ENCODE data around the gene TAC4.
A peak's percentile ranks its signal among the peaks of the same experiment; 100 is the strongest.

TAC4 gene

DNA sequence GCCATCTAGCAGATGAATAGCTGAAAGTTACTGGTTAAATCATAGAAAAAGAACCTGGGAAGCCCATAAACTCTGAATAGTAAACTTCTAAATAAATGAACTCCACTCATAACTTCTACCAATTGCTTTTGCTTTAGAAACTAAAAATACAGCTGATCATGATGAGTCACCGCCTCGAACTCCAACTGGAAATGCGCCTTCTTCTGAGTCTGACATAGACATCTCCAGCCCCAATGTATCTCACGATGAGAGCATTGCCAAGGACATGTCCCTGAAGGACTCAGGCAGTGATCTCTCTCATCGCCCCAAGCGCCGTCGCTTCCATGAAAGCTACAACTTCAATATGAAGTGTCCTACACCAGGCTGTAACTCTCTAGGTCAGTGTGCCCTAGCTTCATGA is 49.7 kb downstream of the TAC4 start:
- DNase-seq: no peak

DNA sequence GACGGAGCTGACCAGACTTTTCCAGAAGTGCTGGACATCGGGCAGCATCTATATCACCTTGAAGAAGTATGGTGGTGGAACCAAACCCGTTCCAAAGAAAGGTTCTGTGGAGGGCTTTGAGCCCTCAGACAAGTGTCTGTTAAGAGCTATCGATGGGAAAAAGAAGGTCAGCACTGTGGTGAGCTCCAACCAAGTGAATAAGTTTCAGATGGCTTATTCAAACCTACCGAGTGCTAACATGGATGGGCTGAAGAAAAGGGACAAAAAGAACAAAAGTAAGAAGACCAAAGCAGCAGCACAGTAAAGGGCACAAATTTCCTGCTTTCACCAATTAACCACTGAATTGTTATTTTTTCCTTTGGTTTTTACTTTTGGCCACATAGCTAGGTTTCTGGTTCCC is 52.5 kb downstream of the TAC4 start:
- DNase-seq: no peak

DNA sequence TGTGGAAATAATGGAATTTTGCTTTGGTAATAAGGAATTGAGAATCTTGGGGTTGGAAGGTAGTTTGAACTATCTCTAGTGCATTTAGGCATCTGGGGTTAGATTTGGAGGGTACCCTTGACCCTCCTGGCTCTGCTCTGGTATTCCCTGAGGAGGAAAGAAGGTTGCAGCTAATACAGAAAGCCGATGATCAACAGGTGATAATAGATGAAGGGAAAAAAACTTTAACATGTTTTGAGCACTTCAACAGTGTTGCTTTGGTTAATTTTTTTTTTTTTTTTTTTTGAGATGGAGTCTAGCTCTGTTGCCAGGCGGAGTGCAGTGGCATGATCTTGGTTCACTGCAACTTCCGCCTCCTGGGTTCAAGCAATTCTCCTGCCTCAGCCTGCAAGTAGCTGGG is 54.6 kb downstream of the TAC4 start:
- DNase-seq: no peak

DNA sequence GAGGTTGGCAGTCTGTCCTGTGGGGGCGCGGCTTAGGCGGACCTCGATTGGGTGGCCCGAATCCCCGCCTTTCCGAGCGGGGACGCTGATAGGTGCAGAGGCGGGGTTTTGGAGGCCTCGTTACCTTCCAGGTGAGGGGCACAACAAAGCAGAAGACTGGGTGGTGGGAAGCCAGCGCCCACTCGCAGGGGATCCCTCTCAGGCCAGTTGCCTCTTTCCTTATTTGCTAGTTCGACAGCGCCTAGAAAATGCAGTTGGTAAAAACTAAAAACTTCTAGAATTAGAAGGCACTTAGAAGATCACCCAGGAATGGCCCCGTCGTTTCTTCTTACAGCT is 58.7 kb downstream of the TAC4 start:
- no peak for DNase-seq

DNA sequence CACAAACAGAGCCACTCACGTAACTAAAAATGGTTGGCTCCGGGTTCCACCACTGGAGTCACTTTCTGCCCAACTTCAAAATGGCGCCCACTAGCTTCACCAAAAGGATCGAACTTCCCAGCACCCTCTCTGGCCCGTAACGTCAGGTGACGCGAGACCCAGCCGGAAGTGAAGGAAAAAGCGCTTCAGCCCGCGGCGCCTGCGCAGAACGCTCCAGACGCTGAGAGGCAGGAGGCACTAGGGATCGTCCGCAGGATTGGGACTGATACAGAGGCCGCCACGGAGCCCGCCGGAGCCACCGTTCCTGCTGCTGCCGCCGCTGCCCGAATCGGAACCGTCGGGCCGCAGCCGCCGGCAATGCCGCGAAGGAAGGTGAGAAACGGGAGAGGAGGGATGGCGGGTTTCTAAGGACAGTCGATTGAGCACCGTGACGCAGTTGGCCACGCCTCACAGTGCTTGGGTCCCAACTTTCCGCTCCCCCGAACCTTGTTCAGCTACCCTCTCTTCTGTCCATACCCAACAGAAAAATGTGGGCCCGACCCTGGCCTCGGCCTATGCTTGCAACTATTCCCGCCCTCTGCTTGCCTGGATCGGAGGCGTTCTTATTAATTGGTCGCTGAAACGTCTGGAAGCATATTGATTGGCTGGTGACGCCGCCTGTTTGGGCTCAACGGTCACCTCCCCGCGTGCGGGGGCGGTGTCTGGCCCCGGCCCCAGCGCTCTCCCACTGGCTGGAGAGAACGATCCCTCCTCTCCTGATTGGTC is 59.2 kb downstream of the TAC4 start, which contains the start of gene KAT7:
TSS of gene KAT7 (plus strand) at position 204 of the 765 bp plus-strand sequence. CDS start at position 358, 154 bp downstream.
- peak; percentile 96 to 99 for DNase-seq

Data from stimulated activated CD4-positive, alpha-beta T cell treated with anti-CD3 and anti-CD28 coated beads, Interleukin-4, amount 100 ng/mL, for 4 hours (primary cell).